Glomerular visceral epithelial cell (primary cell): ENCODE results near the gene ASTN2.
A peak's percentile ranks its signal among the peaks of the same experiment; 100 is the strongest.

ENCODE experiments used
- DNase-seq: peaks from one replicate; pipeline ENCODE4 v3.0.0-alpha.2; 2016; ENCODE audit errors: extremely low spot score

Gene ASTN2

DNA sequence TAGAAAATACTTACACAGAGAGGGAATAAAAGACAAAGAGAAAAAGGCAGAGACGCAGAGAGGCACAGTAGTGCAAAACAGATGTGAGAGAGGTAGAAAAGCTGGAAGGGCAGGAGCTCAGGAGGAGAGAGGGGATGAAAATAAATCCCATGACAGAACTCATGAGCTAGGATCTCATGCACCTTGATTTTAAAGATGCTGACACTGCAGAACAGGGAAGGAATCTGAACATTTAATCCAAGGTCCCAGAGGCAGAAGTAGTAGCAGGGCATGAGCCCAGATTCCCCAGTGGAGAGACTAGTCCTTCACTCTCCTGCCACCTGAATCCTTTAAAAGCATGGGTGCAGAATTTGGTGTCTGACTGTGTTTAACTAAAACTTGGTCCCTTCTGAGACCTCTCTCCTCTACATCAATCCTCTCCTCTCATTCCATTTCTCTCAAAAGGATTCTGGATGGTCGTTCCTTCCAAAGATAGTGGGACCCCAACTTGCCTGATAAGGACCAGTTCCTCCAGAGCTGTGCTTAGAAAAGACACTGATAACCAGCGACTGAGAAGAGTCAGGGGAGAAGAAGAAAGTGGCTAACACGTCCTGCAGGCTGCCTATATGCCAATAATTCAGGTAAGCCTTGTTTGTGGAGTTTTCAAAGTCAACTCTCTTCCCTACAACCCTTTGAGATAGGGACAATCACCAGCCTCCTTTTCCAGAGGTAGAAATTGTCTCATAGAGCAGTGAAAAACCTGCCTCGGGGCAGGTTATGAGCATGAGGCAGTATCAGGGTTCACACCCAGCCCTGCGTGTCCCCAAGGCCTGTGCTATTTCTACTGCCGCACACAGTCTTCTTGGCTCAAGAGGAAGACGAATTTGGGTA lies 931.0 kb downstream of the ASTN2 start:
- no peak for DNase-seq

GRCh38 chr9:116482740-116483139 lies 932.1 kb downstream of the ASTN2 start:
- no peak for DNase-seq

- DNase-seq = no peak
Measured at GRCh38 chr9:116480700-116481099, 934.2 kb downstream of the ASTN2 start.

- DNase-seq = no peak
Measured at GRCh38 chr9:116479967-116480366, 934.9 kb downstream of the ASTN2 start.

DNA sequence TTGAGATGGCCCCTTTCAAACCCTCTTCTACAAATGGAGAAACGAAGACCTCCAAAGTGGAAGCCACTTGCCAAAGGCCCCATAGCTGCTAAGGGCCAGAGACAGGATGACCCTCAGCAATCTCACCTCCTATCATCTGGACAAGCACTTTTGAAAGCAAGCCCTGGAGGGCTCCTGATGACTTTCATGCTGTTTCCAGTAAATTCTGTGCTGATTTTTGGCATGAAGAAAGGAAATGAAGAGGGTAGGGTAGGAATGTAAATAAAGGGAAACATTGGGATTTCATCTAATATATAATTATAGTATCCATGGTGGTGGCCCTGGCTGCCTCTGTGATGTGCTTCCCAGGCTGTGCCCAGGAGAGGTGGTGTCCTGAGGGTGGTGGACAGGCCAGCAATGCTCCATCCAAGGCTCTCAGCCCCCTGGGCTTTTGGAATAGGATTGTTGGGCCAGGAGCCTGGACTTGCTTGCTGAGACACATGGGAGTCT lies 935.8 kb downstream of the ASTN2 start:
- no peak for DNase-seq

DNA sequence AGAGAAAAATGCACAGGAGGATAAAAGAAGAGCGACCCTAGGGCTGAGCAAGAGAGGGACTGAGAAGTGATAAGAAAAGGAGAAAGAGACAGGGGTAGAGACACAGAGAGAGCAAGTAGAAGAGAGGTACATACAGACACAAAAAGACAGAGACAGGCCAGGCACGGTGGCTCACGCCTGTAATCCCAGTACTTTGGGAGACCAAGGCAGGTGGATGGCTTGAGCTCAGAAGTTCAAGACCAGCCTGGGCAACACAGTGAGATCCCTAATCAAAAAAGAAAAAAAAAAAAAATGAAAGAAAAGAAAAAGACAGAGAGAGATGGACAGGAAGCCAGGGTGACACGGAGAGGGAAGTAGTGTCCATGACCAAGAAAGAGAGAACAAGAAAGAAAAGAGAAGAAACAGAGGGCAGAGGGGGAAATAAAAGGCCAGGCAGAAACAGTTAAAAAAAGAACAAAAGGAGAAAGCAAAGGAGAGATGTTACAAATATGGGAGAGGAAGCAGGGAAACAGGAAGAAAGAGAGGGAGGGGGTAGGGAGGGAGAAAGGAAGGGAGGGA lies 937.2 kb downstream of the ASTN2 start:
- no peak for DNase-seq

DNA sequence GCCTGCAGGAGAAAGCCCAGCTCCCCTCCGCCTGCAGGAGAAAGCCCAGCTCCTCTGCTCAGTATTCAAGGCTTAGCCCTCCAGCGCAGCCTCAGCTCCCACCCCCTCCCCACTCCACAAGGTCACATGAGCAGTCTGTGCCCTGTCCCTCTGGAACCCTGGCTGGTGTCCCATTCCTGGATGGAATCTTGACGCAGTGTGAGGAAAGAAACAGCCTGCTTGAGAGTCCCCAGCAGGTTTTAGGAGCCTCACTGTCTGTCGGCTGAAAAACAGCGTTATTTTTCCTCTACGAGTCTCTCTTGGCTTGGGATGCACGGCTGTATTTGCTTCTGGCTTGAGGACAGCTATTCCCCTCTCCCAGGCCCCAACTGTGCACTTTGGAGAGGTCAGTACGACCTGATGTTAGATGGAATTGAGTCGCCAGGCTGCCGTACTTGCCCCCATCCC lies 937.9 kb downstream of the ASTN2 start:
- no peak for DNase-seq

- DNase-seq = no peak
Measured at GRCh38 chr9:116476002-116476401, 938.9 kb downstream of the ASTN2 start.

DNA sequence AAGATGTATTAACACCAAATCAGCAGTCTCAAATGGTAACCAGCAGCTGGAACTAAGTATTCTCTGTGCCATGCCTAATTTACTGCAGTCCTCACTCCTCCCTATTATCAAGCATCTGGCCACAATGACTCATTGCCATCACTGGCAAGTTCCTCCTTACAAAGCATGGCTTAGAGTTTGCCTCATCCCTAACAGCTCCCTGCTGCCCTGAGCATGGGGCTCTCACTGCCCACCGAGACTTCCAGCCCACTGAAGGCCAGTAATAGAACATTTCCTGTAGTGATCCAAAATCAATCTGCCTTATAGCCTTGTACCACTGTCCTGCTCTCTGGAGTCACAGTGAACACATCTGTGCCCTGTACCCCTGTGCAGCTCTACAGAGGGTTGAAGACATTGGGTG lies 939.7 kb downstream of the ASTN2 start:
- no peak for DNase-seq

DNA sequence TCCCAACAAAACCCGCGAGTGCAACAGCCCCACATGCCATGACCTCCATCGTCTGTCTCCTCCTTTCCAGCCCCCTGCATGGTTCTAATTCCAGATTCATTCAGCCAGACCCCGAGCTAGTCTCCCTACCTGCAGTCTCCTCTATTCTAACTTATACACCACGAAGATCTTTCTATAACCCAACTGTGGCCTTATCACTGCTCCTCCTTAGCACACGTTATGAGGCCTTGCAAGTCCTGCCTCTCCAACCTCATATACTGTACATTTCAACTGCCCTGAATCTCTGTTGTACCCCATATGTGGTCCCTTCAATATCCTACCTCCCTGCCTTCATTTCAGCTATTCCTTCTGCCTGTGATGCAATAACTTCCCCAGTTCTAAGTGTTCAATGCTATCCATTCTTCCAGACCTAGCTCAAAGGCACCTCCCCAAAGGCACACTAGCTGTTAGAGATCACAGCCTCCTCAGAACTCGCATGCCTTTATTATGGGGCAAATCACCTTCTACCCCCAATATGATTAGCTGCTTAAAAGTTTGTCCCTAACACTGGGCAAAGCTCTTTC lies 942.8 kb downstream of the ASTN2 start:
- no peak for DNase-seq

- peak; percentile 54 for DNase-seq
Measured at GRCh38 chr9:116471093-116471906, 943.6 kb downstream of the ASTN2 start.

GRCh38 chr9:116468793-116469527 lies 945.9 kb downstream of the ASTN2 start:
- no peak for DNase-seq

DNA sequence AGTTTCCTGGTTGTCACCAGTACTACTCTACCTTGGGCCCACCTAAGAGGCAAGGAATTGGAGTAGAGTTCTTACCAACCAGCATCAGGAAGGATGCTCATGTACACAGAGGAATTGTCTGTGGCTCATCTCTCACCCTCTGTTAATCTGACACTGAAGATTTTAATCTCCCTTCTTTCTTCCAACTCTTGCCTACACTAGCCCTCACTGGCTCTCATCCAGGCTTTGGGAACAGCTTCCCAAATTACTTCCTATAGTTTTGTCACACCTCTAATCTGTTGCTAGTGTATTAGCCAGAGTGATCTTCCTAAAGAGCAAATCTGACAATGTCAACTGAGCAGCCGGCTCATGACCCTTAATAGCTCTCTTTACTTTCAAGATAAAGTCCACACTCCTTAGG lies 946.5 kb downstream of the ASTN2 start:
- DNase-seq = no peak

GRCh38 chr9:116467740-116468351 lies 947.0 kb downstream of the ASTN2 start:
- peak; percentile 33 for DNase-seq

GRCh38 chr9:116466271-116467235 lies 948.3 kb downstream of the ASTN2 start:
- no peak for DNase-seq

DNA sequence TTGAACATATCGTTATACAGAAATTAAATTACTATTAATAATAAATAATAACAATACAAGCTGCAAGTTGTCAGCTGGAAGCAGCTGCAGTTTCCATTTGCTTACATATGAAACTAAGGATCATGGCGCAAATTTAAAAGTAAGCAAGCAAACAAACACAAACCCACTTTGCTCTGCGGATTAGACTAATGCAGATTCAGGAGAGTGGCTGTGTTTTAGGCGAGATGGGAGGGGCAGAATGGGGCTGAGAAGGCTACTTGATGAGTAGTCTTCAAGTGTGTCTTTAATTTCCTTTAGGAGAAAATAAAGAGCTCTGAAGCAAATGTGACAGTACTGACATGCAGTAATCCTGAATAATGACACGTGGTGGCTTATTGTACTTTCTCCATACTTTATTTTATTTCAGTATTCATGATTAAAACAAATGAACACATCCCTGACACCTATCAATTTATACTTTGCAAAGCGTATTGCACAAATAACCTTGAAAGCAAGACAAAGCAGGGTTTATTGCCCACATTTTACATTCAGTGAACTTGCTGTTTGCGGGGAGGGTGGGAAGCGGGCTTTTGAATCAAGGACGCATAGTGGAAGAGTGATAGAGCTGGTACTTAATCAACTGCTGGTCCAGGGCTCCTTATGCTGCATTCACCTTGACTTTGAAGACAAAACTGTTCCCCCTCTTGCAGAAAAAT lies 949.1 kb downstream of the ASTN2 start:
- DNase-seq = no peak

- no peak for DNase-seq
Measured at GRCh38 chr9:116464987-116465571, 949.8 kb downstream of the ASTN2 start.

- no peak for DNase-seq
Measured at GRCh38 chr9:116464423-116464822, 950.4 kb downstream of the ASTN2 start.

GRCh38 chr9:116461632-116462031 lies 953.2 kb downstream of the ASTN2 start:
- DNase-seq = no peak
